HG02763 (cell line): ENCODE measurements around the gene ZNF273.
"Not testable (repeated sequence)": the region's sequence is repeated elsewhere in the genome, so short reads cannot be mapped to it uniquely, and the experiment has no call there.

Experiments used
- ATAC-seq: cut with Tn5 transposase; IDR thresholded peaks from one replicate; pipeline ENCODE4 v1.9.1; 2021; ENCODE audit warnings: mild to moderate bottlenecking, moderate library complexity; ENCODE audit not compliant: unreplicated experiment

Gene ZNF273

GRCh38 chr7:64944667-64945502 lies 41.8 kb downstream of the ZNF273 start:
- ATAC-seq, result not testable (repeated sequence)

- ATAC-seq, result no peak
Measured at GRCh38 chr7:64945503-64946175, 42.6 kb downstream of the ZNF273 start.

- no peak for ATAC-seq
Measured at GRCh38 chr7:64946772-64947171, 43.7 kb downstream of the ZNF273 start.

DNA sequence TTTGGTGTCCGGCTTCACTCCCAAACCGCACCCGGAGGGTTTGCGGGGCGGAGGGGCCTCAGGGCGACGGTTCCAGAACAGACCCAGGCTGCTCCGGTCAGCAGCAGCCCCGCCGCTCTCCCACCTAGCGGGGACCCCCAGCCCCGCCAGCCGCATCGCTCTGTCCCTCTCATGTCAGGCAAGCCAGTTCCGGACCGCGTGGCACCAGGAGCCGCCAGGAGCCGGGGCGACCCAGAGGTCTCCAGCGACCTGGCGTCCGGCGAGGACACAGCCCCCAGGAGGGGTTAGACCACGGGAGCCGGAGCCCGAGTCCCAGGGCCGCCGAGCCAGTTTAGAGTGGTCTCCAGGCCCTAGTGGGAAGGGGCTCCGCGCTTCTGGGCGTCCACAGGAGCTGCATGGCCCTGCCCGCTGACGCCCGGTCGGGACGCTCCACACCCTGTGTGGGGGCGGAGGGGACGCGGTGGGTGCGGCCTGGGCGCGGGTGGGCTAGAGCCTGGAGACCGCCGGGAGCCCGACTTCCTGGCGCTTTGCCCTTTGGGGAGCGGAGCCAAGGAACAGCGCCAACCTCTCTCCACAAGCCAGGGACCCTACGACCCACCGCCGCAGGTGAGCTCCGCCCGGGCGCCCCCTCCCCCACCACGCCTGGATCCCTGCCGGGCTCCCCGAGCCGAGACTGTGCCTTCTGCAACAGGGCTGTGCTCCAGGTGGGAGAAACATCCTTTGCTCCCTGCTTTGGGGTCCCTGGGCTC lies 44.4 kb downstream of the ZNF273 start:
- no peak for ATAC-seq

- not testable (repeated sequence) for ATAC-seq
Measured at GRCh38 chr7:64948774-64949173, 45.7 kb downstream of the ZNF273 start.

GRCh38 chr7:64950673-64951072 lies 47.6 kb downstream of the ZNF273 start:
- not testable (repeated sequence) for ATAC-seq

GRCh38 chr7:64951250-64951848 lies 48.3 kb downstream of the ZNF273 start:
- peak; percentile 56 for ATAC-seq

DNA sequence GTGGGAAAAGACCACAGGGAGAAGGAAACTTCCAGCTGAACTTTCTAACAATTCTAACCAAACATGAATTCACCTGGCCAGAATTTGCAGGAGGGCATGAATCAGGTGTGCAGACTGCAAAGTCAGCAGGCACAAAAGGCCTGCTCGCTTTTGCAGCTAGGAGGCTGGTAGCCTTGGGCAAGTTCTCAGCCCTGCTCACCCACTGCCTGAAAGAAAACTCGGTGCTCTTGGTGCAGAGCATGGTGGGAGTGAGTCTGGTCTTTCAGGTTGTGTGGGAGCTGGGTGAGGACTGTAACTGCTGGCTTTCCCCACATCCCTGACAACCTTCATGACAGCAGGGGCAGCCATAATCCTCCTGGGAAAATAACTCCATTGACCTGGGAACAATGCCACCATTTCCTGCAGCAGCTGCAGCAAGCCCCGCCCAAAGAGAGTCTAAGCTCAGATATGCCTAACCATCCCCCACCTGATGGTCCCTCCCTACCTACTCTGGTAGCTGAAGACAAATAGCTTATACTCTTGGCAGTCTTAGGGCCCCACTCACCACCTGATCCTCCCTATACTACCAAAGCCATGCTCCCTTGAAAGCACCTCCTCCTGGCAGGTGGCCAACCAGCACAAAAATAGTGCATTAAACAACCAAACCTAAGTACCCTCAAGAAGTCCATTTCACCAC lies 56.1 kb downstream of the ZNF273 start:
- no peak for ATAC-seq

DNA sequence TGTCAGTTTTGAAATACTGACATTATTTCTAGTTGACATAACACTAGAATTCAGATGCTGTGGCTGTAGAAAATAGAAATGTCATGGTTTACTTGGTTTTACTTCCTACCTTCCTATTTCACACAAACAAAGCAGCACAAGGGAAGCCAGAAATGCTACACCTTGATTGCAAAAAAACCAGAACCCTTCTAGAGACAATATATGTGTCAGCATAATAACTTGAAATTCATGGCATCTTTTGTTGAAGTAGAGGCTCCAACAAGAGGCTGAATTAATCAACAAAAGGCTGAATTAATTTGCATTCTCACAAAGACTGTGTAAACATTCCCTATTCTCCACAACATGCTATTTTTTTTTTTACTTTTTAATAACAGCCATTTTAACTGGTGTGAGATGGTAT lies 62.5 kb downstream of the ZNF273 start:
- ATAC-seq, result no peak

GRCh38 chr7:64978497-64979203 lies 75.6 kb downstream of the ZNF273 start:
- no peak for ATAC-seq
